Measurements from ENCODE around the gene PRR16.

GRCh38 chr5:120609570-120609969, 145.5 kb downstream of the PRR16 start:
- TF ChIP-seq TAF1 (IDR thresholded peaks at IDR 0.05; ENCODE audit: low read depth, low read length), result no peak
- TF ChIP-seq POLR2AphosphoS5 (IDR thresholded peaks at IDR 0.05; ENCODE audit: low read depth, low read length), result no peak
- TF ChIP-seq PAX5 (IDR thresholded peaks at IDR 0.05; ENCODE audit: insufficient read depth, low read length, severe bottlenecking), result no peak
